HepG2 (cell line): Measurements from ENCODE around the gene TMEM214. TPM values are rescaled to one million over a fixed set of nuclear protein-coding genes. Genes with fewer than 3 reads are reported as not detected.

Source experiments
- ETV5 ChIP-seq: IDR thresholded peaks from 2 replicates; pipeline ENCODE4 v1.6.1; 2018; ENCODE audit warnings: missing biosample characterization, missing genetic modification reagents, inconsistent platforms, borderline replicate concordance
- FIP1L1 ChIP-seq: fragments of 200-400 bp; formaldehyde crosslinking; IDR thresholded peaks from 2 replicates; pipeline ENCODE4 v1.6.1; 2018; ENCODE audit warnings: low read depth, mild to moderate bottlenecking, low read length, moderate library complexity, borderline replicate concordance; ENCODE audit not compliant: insufficient read depth
- GATAD2A ChIP-seq: IDR thresholded peaks from 2 replicates; pipeline ENCODE4 v1.6.1; 2016
- NCOA1 ChIP-seq: sonication (generic); formaldehyde crosslinking; IDR thresholded peaks from 2 replicates; pipeline ENCODE4 v1.9.0; 2021; ENCODE audit warnings: missing genetic modification reagents
- PCBP1 ChIP-seq: fragments of 200-400 bp; formaldehyde crosslinking; IDR thresholded peaks from 2 replicates; pipeline ENCODE4 v1.6.1; 2017; ENCODE audit warnings: mild to moderate bottlenecking, low read depth, low read length, borderline replicate concordance
- SMC3 ChIP-seq: IDR thresholded peaks from 2 replicates; pipeline ENCODE4 v1.6.1; 2011; ENCODE audit warnings: low read length, improper control_type of control experiment
- SNAPC2 ChIP-seq: sonication (generic); formaldehyde crosslinking; IDR thresholded peaks from 2 replicates; pipeline ENCODE4 v1.8.1; 2022; ENCODE audit warnings: mild to moderate bottlenecking, missing genetic modification reagents
- SP5 ChIP-seq: IDR thresholded peaks from 2 replicates; pipeline ENCODE4 v1.6.1; 2016; ENCODE audit warnings: low read depth, borderline replicate concordance
- SRF ChIP-seq: IDR thresholded peaks from 2 replicates; pipeline ENCODE4 v1.6.1; 2011; ENCODE audit warnings: mild to moderate bottlenecking, low read depth, low read length, moderate library complexity
- ZBTB3 ChIP-seq: sonication (generic); formaldehyde crosslinking; IDR thresholded peaks from 2 replicates; pipeline ENCODE4 v1.4.0; 2020; ENCODE audit warnings: low read depth, mild to moderate bottlenecking, moderate library complexity, missing genetic modification reagents, borderline replicate concordance
- ZNF17 ChIP-seq: sonication (generic); formaldehyde crosslinking; IDR thresholded peaks from 2 replicates; pipeline ENCODE4 v1.5.0; 2020; ENCODE audit warnings: mild to moderate bottlenecking, missing genetic modification reagents
- ZNF296 ChIP-seq: sonication (generic); formaldehyde crosslinking; conservative IDR thresholded peaks from 2 replicates; pipeline ENCODE4 v1.5.0; 2020; ENCODE audit warnings: mild to moderate bottlenecking, missing genetic modification reagents
- ZNF333 ChIP-seq: sonication (generic); formaldehyde crosslinking; IDR thresholded peaks from 2 replicates; pipeline ENCODE4 v1.4.0; 2020; ENCODE audit warnings: mild to moderate bottlenecking, missing genetic modification reagents, borderline replicate concordance
- ZNF557 ChIP-seq: sonication (generic); formaldehyde crosslinking; IDR thresholded peaks from 2 replicates; pipeline ENCODE4 v1.4.0; 2020; ENCODE audit warnings: missing genetic modification reagents
- ZNF746 ChIP-seq: sonication (generic); formaldehyde crosslinking; IDR thresholded peaks from 2 replicates; pipeline ENCODE4 v1.8.0; 2022; ENCODE audit warnings: mild to moderate bottlenecking, missing genetic modification reagents
- ZNF792 ChIP-seq: IDR thresholded peaks from 2 replicates; pipeline ENCODE4 v1.6.1; 2016
- ZSCAN25 ChIP-seq: sonication (generic); formaldehyde crosslinking; IDR thresholded peaks from 2 replicates; pipeline ENCODE4 v1.8.0; 2022; ENCODE audit warnings: mild to moderate bottlenecking, missing genetic modification reagents
- polyA plus RNA-seq, 8 experiments: library from polyadenylated mRNA; depleted of rRNA in 3 of 8; stranded (reverse) in 7 of 8; unstranded in 1 of 8; fragments of >200 nt; fragmentation: Illumina TruSeq in 4 of 8; extraction: Trizol in 4 of 8; gene quantifications; 2 replicates each; pipeline versions ENCODE4 v1.2.1 to v1.2.3, GENCODE V29; 2011 to 2016; ENCODE audit warnings: low read depth in 4 of 8, missing spikeins in 1 of 8, mixed read lengths in 1 of 8; ENCODE audit not compliant: insufficient read depth in 1 of 8
- total RNA-seq, 5 experiments: library from RNA; depleted of rRNA; stranded (reverse); fragments of >200 nt; fragmentation: Illumina TruSeq; extraction: Trizol; gene quantifications; 2 replicates each; pipeline ENCODE4 v1.2.3, GENCODE V29; 2016; ENCODE audit warnings: low read depth in 1 of 5
- TF ChIP-seq, protein P1 (sequence below): sonication (generic); formaldehyde crosslinking; IDR thresholded peaks from 2 replicates; pipeline ENCODE4 v1.5.0; 2020; ENCODE audit warnings: missing genetic modification reagents
- TF ChIP-seq, protein P2 (sequence below): IDR thresholded peaks from 2 replicates; pipeline ENCODE4 v1.6.1; 2016; ENCODE audit warnings: mild to moderate bottlenecking
- TF ChIP-seq, protein P3 (sequence below): sonication (generic); formaldehyde crosslinking; IDR thresholded peaks from 2 replicates; pipeline ENCODE4 v1.4.0; 2020; ENCODE audit warnings: mild to moderate bottlenecking, missing genetic modification reagents
- TF ChIP-seq, protein P4 (sequence below): sonication (generic); formaldehyde crosslinking; conservative IDR thresholded peaks from 2 replicates; pipeline ENCODE4 v1.4.0; 2020; ENCODE audit warnings: mild to moderate bottlenecking, missing genetic modification reagents, moderate library complexity

TMEM214 gene
- total and polyA plus RNA-seq, 2 of the 13 experiments (the other 11 are each of a cell fraction or from before 2014, with no cell fraction given), result 58.3 to 132 TPM

DNA sequence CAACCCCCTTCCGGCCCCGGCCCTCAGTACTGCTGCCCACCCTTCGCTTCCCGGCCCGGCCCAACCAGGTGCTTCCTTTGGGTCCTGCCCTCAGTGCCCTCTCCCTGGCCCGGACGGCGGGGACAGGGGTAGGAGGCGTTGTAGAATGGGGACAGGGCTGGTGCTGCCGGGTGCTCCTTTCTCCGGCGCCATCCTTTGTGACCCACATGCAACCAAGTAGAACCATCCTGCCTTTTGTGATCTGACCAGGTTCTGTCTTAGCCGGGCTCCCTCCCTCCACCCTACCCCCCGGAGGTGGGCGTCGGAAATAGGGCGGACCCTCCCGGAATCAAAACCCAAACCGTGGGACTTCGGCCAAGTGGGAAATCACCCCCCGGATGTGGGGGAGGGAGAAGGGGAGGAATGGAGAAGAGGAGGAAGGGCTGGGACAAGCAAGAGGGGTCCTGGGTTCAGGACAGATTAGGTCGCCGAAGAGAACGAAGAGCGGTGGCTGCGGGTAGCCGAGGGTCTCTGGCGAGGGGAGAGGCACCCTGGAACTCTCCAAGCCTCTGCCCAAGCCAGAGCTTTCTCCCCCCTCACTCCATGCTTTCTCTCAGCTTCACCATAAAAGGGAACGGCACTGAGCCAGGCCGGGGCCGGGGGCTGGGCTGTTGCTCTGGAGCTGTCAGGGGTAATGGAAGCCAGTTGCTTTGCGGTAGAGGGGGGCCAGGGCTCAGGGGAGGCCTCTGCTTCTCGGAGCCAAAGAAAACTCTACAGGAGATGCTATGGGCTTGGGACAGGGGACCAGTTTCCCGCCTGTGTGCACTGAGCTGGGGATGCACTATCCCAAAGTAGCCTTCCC, 39.4 kb downstream of the TMEM214 start (continued):
- TF ChIP-seq, protein P1, sequence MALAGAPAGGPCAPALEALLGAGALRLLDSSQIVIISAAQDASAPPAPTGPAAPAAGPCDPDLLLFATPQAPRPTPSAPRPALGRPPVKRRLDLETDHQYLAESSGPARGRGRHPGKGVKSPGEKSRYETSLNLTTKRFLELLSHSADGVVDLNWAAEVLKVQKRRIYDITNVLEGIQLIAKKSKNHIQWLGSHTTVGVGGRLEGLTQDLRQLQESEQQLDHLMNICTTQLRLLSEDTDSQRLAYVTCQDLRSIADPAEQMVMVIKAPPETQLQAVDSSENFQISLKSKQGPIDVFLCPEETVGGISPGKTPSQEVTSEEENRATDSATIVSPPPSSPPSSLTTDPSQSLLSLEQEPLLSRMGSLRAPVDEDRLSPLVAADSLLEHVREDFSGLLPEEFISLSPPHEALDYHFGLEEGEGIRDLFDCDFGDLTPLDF (CRISPR knock-in tag), result 0 out of 2 replicates have a peak, but pooled peaks have one; percentile 0
- TF ChIP-seq, protein P2, sequence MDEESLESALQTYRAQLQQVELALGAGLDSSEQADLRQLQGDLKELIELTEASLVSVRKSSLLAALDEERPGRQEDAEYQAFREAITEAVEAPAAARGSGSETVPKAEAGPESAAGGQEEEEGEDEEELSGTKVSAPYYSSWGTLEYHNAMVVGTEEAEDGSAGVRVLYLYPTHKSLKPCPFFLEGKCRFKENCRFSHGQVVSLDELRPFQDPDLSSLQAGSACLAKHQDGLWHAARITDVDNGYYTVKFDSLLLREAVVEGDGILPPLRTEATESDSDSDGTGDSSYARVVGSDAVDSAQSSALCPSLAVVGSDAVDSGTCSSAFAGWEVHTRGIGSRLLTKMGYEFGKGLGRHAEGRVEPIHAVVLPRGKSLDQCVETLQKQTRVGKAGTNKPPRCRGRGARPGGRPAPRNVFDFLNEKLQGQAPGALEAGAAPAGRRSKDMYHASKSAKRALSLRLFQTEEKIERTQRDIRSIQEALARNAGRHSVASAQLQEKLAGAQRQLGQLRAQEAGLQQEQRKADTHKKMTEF (CRISPR knock-in tag), result 0 out of 2 replicates have a peak, but pooled peaks have one; percentile 10
- no peak for TF ChIP-seq ZNF17 (CRISPR knock-in tag)
- TF ChIP-seq ZNF296 (CRISPR knock-in tag), result 0 out of 2 replicates have a peak, but pooled peaks have one; percentile 68
- TF ChIP-seq, protein P3, sequence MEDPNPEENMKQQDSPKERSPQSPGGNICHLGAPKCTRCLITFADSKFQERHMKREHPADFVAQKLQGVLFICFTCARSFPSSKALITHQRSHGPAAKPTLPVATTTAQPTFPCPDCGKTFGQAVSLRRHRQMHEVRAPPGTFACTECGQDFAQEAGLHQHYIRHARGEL (CRISPR knock-in tag), result 0 out of 2 replicates have a peak, but pooled peaks have one; percentile 45
- TF ChIP-seq ZNF792, result 0 out of 2 replicates have a peak, but pooled peaks have one; percentile 10
- peak; percentile 70; the same call in 1 of the 2 replicates for TF ChIP-seq PCBP1
- 0 out of 2 replicates have a peak, but pooled peaks have one; percentile 63 for TF ChIP-seq NCOA1 (CRISPR knock-in tag)
- peak; percentile 80 for TF ChIP-seq SRF
- no peak for TF ChIP-seq FIP1L1
- TF ChIP-seq SP5, result no peak
- 0 out of 2 replicates have a peak, but pooled peaks have one; percentile 3 for TF ChIP-seq SNAPC2 (CRISPR knock-in tag)
- no peak for TF ChIP-seq ZNF557
- no peak for TF ChIP-seq ZNF333
- peak; percentile 59; the same call in 1 of the 2 replicates for TF ChIP-seq ZNF746 (CRISPR knock-in tag)
- 0 out of 2 replicates have a peak, but pooled peaks have one; percentile 24 for TF ChIP-seq GATAD2A (CRISPR knock-in tag)
- no peak for TF ChIP-seq SMC3
- 0 out of 2 replicates have a peak, but pooled peaks have one; percentile 49 for TF ChIP-seq ZSCAN25 (CRISPR knock-in tag)
- TF ChIP-seq, protein P4, sequence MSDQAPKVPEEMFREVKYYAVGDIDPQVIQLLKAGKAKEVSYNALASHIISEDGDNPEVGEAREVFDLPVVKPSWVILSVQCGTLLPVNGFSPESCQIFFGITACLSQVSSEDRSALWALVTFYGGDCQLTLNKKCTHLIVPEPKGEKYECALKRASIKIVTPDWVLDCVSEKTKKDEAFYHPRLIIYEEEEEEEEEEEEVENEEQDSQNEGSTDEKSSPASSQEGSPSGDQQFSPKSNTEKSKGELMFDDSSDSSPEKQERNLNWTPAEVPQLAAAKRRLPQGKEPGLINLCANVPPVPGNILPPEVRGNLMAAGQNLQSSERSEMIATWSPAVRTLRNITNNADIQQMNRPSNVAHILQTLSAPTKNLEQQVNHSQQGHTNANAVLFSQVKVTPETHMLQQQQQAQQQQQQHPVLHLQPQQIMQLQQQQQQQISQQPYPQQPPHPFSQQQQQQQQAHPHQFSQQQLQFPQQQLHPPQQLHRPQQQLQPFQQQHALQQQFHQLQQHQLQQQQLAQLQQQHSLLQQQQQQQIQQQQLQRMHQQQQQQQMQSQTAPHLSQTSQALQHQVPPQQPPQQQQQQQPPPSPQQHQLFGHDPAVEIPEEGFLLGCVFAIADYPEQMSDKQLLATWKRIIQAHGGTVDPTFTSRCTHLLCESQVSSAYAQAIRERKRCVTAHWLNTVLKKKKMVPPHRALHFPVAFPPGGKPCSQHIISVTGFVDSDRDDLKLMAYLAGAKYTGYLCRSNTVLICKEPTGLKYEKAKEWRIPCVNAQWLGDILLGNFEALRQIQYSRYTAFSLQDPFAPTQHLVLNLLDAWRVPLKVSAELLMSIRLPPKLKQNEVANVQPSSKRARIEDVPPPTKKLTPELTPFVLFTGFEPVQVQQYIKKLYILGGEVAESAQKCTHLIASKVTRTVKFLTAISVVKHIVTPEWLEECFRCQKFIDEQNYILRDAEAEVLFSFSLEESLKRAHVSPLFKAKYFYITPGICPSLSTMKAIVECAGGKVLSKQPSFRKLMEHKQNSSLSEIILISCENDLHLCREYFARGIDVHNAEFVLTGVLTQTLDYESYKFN (CRISPR knock-in tag), result 0 out of 2 replicates have a peak, but pooled peaks have one; percentile 7
- peak; percentile 62; the same call in 1 of the 2 replicates for TF ChIP-seq ETV5 (CRISPR knock-in tag)
- TF ChIP-seq ZBTB3, result 0 out of 2 replicates have a peak, but pooled peaks have one; percentile 13
